Colonic mucosa (tissue), 4 donors: ENCODE results near the gene ZNF544. TPM values are rescaled to one million over a fixed set of nuclear protein-coding genes. Genes with fewer than 3 reads are reported as not detected.

Experiments used
- DNase-seq: peaks from one replicate; pipeline ENCODE4 v3.0.0-alpha.2; 2020
- H3K27ac ChIP-seq: fragments of 200-600 bp; one replicate; pipeline ENCODE4 v1.8.0; 2021
- H3K27me3 ChIP-seq: fragments of 200-600 bp; one replicate; pipeline ENCODE4 v1.8.0; 2021
- H3K36me3 ChIP-seq: fragments of 200-600 bp; one replicate; pipeline ENCODE4 v1.8.0; 2021
- H3K4me1 ChIP-seq: fragments of 200-600 bp; one replicate; pipeline ENCODE4 v1.8.0; 2021; ENCODE audit warnings: mild to moderate bottlenecking
- H3K4me3 ChIP-seq: fragments of 200-600 bp; one replicate; pipeline ENCODE4 v1.8.0; 2021
- H3K9ac ChIP-seq, 2 donors: one replicate each; pipeline ENCODE4 v1.7.0; 2013; ENCODE audit warnings: control low read depth in 2 of 2, low read depth in 2 of 2, low read length in 2 of 2
- H3K9me3 ChIP-seq: fragments of 200-600 bp; one replicate; pipeline ENCODE4 v1.8.0; 2021
- intact Hi-C: fragments of 100-400 bp; cut with DNase I; formaldehyde crosslinking; loops from one replicate; pipeline ENCODE4 v1.14.1; 2022
- total RNA-seq, 2 donors: library from RNA; stranded (reverse); fragmentation: NEBNext Ultra II Directional in 1 of 2; extraction: Animal tissue kit (Norgen Biotek cat#: 25700) in 1 of 2; gene quantifications; one replicate each; pipeline ENCODE4 v1.2.1, GENCODE V29; 2021
- TF ChIP-seq, protein P1 (sequence below): fragments of 200-600 bp; IDR thresholded peaks from one replicate; pipeline ENCODE4 v1.8.0; 2022; ENCODE audit warnings: antibody characterized with exemption, mild to moderate bottlenecking
- donor health status: healthy.
- donor health status: DM: no; HTN: no; CAD: no.
- donor health status: DM: no; HTN: no; CAD: no.

ZNF544 gene
- total RNA-seq, 2 donors from 2014 or later, result 17.2 to 29.6 TPM

DNA sequence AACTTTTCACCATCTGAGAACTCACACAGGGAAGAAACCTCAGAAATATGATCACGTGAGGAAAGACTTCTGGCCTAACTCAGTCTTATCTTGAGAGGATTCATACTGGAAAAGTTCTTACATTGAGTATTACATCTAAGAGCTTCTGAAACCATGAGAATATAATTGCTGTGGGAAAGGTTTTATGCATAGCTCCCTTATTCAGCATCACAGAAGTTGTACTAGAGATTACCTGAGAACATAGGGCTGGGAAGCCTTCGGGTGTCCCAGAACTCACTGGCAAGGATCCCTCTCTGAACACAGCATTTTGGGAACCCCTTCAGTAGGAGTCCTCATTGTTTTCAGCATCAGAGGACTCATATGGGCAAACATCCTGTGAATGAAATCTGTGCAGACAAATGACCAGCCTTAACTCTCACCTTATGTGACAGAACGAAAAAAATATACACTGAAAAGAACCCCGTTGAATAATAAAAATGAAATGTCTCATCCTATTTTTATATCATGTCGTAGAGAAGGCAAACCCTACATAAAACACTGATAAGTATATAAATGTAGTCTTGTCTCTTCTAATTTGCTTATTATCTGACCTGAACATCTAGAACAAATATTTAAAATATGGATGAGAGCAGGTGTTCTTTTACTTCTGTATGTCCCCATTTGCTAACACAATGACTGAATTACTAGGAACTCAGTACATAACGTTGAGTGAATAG lies 31.7 kb upstream of the ZNF544 start:
- H3K9me3 ChIP-seq, result peaks cover 57% of the 10 kb centered on the region
- DNase-seq, result no peak
- no peaks in the 10 kb centered on the region for H3K27me3 ChIP-seq
- no peak overlapping the region for H3K9ac ChIP-seq
- TF ChIP-seq, protein P1, sequence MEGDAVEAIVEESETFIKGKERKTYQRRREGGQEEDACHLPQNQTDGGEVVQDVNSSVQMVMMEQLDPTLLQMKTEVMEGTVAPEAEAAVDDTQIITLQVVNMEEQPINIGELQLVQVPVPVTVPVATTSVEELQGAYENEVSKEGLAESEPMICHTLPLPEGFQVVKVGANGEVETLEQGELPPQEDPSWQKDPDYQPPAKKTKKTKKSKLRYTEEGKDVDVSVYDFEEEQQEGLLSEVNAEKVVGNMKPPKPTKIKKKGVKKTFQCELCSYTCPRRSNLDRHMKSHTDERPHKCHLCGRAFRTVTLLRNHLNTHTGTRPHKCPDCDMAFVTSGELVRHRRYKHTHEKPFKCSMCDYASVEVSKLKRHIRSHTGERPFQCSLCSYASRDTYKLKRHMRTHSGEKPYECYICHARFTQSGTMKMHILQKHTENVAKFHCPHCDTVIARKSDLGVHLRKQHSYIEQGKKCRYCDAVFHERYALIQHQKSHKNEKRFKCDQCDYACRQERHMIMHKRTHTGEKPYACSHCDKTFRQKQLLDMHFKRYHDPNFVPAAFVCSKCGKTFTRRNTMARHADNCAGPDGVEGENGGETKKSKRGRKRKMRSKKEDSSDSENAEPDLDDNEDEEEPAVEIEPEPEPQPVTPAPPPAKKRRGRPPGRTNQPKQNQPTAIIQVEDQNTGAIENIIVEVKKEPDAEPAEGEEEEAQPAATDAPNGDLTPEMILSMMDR, result no peak
- intact Hi-C loops, result no loop called here
- peaks cover 19% of the 10 kb centered on the region for H3K36me3 ChIP-seq
- H3K27ac ChIP-seq, result no peak overlapping the region
- H3K4me3 ChIP-seq, result no peak overlapping the region
- H3K4me1 ChIP-seq, result no peaks in the 10 kb centered on the region

DNA sequence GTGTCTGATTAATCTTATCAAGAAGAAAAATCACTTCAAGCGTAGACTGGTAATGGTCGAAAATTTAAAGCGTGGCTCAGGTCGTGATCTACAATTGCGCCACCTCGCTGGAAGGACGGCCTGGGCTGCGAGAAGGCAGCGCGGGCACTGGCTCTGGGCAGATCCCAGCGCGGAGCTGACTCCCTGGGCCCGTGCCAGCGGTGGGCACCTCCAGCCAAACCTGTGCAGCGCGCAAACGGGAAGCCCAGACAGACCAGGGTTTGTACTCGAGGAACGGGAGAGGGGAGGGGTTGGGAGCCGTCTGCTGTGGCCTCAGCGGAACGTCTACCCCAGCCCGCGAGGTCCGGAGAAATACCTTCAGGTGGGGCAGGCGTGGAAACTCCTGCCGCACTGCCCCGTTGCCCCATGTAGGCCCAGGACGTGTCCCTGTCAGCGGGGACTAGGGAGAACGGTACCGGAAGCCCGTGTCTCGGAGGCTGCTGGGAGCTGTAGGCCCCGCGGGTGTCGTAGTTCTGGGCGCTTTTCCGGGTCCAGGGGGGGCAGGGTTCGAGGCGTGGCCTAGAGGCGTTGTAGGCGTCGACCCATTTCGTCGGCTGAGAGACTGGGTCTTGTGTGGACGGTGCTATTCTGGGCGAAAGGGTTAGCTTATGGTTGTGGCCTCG lies 24.8 kb upstream of the ZNF544 start:
- TF ChIP-seq, protein P1, result no peak
- no peak overlapping the region for H3K9ac ChIP-seq
- no peak overlapping the region for H3K4me3 ChIP-seq
- no peak for DNase-seq
- peaks cover 54% of the 10 kb centered on the region for H3K9me3 ChIP-seq
- intact Hi-C loops, result no loop called here
- no peak overlapping the region for H3K27ac ChIP-seq
- no peaks in the 10 kb centered on the region for H3K27me3 ChIP-seq
- H3K36me3 ChIP-seq, result peaks cover 28% of the 10 kb centered on the region
- no peaks in the 10 kb centered on the region for H3K4me1 ChIP-seq

DNA sequence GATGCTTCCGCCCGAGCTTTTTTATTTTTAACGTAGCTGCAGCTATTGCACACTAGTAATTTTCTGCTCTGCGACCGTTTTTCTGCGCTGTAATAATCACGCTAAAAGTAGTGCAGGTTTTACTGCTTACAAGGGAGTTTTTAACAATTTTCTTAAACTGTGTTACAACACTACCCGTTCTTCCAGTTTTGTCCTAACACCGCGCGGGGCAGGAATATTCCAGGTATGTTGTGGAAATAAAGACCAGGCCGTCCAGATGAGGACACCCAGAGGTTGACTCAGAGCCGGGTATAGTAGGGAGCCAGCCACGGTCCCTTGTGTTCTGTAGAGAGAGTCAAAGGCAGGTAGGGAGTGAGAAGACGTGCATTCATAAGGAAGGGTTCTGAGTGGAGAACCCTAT lies 24.1 kb upstream of the ZNF544 start:
- intact Hi-C loops, result no loop called here

DNA sequence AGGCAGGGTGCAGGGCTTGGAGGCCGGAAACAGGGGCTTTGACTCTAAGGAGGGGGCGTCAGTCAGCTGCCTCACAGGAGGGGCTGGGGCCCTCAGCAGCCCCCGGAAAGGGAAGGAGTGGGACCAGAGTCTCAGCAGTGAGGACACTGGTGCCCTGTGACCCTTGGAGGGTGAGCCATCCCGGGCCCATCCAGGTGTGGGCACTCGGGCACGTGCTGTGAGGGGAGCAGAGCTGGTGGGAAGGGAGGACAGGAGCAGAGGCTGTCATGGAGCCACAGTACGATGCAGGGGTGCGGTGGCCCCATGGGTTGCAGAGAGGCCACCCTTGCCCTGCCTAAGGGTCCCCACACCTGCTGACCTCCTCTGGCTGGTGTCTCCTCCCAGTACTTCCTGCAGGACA lies 19.1 kb upstream of the ZNF544 start:
- peaks cover 16% of the 10 kb centered on the region for H3K9me3 ChIP-seq
- H3K36me3 ChIP-seq, result peaks cover 49% of the 10 kb centered on the region
- no peak overlapping the region for H3K27ac ChIP-seq
- intact Hi-C loops, result no loop called here
- no peak for DNase-seq
- H3K4me3 ChIP-seq, result no peak overlapping the region
- no peaks in the 10 kb centered on the region for H3K4me1 ChIP-seq
- no peaks in the 10 kb centered on the region for H3K27me3 ChIP-seq
- TF ChIP-seq, protein P1, result no peak
- H3K9ac ChIP-seq, result no peak overlapping the region

More for the DNA sequence above, 24.1 kb upstream of the ZNF544 start:
- Histone ChIP-seq H3K27ac (no peak overlapping the region), H3K9me3 (peaks cover 48% of the 10 kb centered on the region), H3K36me3 (peaks cover 33% of the 10 kb centered on the region), H3K4me3 (no peak overlapping the region), H3K4me1 (no peaks in the 10 kb centered on the region), H3K9ac (no peak overlapping the region), H3K27me3 (no peaks in the 10 kb centered on the region)
- TF ChIP-seq, protein P1, result no peak
- no peak for DNase-seq

DNA sequence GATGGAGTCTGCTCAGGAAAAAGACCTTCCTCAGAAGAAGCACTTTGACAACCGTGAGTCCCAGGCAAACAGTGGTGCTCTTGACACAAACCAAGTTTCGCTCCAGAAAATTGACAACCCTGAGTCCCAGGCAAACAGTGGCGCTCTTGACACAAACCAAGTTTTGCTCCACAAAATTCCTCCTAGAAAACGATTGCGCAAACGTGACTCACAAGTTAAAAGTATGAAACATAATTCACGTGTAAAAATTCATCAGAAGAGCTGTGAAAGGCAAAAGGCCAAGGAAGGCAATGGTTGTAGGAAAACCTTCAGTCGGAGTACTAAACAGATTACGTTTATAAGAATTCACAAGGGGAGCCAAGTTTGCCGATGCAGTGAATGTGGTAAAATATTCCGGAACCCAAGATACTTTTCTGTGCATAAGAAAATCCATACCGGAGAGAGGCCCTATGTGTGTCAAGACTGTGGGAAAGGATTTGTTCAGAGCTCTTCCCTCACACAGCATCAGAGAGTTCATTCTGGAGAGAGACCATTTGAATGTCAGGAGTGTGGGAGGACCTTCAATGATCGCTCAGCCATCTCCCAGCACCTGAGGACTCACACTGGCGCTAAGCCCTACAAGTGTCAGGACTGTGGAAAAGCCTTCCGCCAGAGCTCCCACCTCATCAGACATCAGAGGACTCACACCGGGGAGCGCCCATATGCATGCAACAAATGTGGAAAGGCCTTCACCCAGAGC lies 16.2 kb upstream of the ZNF544 start:
- no peak overlapping the region for H3K27ac ChIP-seq
- no peak overlapping the region for H3K4me3 ChIP-seq
- TF ChIP-seq, protein P1, result no peak
- intact Hi-C loops, result no loop called here
- H3K36me3 ChIP-seq, result peaks cover 36% of the 10 kb centered on the region
- H3K9me3 ChIP-seq, result peaks cover 17% of the 10 kb centered on the region
- no peak for DNase-seq
- H3K27me3 ChIP-seq, result no peaks in the 10 kb centered on the region
- no peaks in the 10 kb centered on the region for H3K4me1 ChIP-seq
- no peak overlapping the region for H3K9ac ChIP-seq
